ENCODE measurements around the gene KRTAP4-1.
"Not testable (repeated sequence)": the region's sequence is repeated elsewhere in the genome, so short reads cannot be mapped to it uniquely, and the experiment has no call there.

DNA sequence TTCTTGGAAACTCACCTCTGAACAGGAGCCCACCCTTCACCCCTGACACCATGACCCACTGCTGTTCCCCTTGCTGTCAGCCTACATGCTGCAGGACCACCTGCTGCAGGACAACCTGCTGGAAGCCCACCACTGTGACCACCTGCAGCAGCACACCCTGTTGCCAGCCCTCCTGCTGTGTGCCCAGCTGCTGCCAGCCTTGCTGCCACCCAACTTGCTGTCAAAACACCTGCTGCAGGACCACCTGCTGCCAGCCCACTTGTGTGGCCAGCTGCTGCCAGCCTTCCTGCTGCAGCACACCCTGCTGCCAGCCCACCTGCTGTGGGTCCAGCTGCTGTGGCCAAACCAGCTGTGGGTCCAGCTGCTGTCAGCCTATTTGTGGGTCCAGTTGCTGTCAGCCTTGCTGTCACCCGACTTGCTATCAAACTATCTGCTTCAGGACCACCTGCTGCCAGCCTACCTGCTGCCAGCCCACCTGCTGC is 5.2 kb upstream of the KRTAP4-1 start, which contains the start of gene KRTAP9-1:
- TF ChIP-seq, protein P1, sequence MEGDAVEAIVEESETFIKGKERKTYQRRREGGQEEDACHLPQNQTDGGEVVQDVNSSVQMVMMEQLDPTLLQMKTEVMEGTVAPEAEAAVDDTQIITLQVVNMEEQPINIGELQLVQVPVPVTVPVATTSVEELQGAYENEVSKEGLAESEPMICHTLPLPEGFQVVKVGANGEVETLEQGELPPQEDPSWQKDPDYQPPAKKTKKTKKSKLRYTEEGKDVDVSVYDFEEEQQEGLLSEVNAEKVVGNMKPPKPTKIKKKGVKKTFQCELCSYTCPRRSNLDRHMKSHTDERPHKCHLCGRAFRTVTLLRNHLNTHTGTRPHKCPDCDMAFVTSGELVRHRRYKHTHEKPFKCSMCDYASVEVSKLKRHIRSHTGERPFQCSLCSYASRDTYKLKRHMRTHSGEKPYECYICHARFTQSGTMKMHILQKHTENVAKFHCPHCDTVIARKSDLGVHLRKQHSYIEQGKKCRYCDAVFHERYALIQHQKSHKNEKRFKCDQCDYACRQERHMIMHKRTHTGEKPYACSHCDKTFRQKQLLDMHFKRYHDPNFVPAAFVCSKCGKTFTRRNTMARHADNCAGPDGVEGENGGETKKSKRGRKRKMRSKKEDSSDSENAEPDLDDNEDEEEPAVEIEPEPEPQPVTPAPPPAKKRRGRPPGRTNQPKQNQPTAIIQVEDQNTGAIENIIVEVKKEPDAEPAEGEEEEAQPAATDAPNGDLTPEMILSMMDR (IDR thresholded peaks at IDR 0.05), result not testable (repeated sequence)
- TF ChIP-seq POLR2A (IDR thresholded peaks at IDR 0.05), result not testable (repeated sequence)
